Activated CD4-positive, alpha-beta memory T cell treated with anti-CD3 and anti-CD28 coated beads for 36 hours (primary cell): Measurements from ENCODE around the gene C2orf80. TPM values are rescaled to one million over a fixed set of nuclear protein-coding genes. Genes with fewer than 3 reads are reported as not detected.
"Not testable (repeated sequence)": the region's sequence is repeated elsewhere in the genome, so short reads cannot be mapped to it uniquely, and the experiment has no call there.

ENCODE experiments used
- CTCF ChIA-PET: fragments of 350-600 bp; sonication (Branson Sonifier 250); formaldehyde crosslinking; loops from one replicate; lab custom pipeline; 2021; ENCODE audit warnings: antibody characterized with exemption, inconsistent platforms; lab: Charles Lee
- POLR2A ChIA-PET: fragments of 350-600 bp; sonication (Branson Sonifier 250); formaldehyde crosslinking; loops from one replicate; lab custom pipeline; 2021; ENCODE audit warnings: antibody characterized with exemption; lab: Charles Lee
- DNase-seq: peaks from one replicate; pipeline ENCODE4 v3.0.0-alpha.2; 2020
- H3K27ac Mint-ChIP-seq: one replicate; pipeline ENCODE4 v1.8.0; 2021; ENCODE audit warnings: mixed read lengths
- H3K27me3 Mint-ChIP-seq: one replicate; pipeline ENCODE4 v1.8.0; 2021; ENCODE audit warnings: mixed read lengths
- H3K36me3 Mint-ChIP-seq: one replicate; pipeline ENCODE4 v1.8.0; 2021; ENCODE audit warnings: mixed read lengths
- H3K4me1 Mint-ChIP-seq: one replicate; pipeline ENCODE4 v1.8.0; 2021; ENCODE audit warnings: low read depth, mixed read lengths
- H3K4me3 Mint-ChIP-seq: one replicate; pipeline ENCODE4 v1.8.0; 2021; ENCODE audit warnings: mild to moderate bottlenecking, mixed read lengths
- H3K9me3 Mint-ChIP-seq: one replicate; pipeline ENCODE4 v1.8.0; 2021; ENCODE audit warnings: mixed read lengths
- intact Hi-C: fragments of 100-400 bp; cut with micrococcal nuclease; formaldehyde crosslinking; loops from one replicate; pipeline ENCODE4 v1.15.1; 2023
- total RNA-seq, 2 experiments: library from RNA; stranded (reverse); gene quantifications; one replicate each; pipeline ENCODE4 v1.2.3, GENCODE V29; 2021

The C2orf80 gene
- total RNA-seq, 2 experiments from 2014 or later: not detected

GRCh38 chr2:208128136-208128535, 61.7 kb downstream of the C2orf80 start:
- DNase-seq: no peak
- CTCF ChIA-PET: no interaction called here
- no peaks in the 10 kb centered on the region for H3K9me3 Mint-ChIP-seq
- H3K27ac Mint-ChIP-seq: no peak overlapping the region
- POLR2A ChIA-PET: no interaction called here
- no peaks in the 10 kb centered on the region for H3K36me3 Mint-ChIP-seq
- intact Hi-C loops: no loop called here
- H3K27me3 Mint-ChIP-seq: peaks cover 23% of the 10 kb centered on the region
- H3K4me1 Mint-ChIP-seq: peaks cover 6% of the 10 kb centered on the region
- H3K4me3 Mint-ChIP-seq: no peak overlapping the region

- H3K4me1 Mint-ChIP-seq: peaks cover 6% of the 10 kb centered on the region
- peaks cover 22% of the 10 kb centered on the region for H3K27me3 Mint-ChIP-seq
- intact Hi-C loops: no loop called here
- no peak overlapping the region for H3K27ac Mint-ChIP-seq
- DNase-seq: no peak
- no peak overlapping the region for H3K4me3 Mint-ChIP-seq
- H3K9me3 Mint-ChIP-seq: no peaks in the 10 kb centered on the region
- H3K36me3 Mint-ChIP-seq: no peaks in the 10 kb centered on the region
- ChIA-PET CTCF (no interaction called here), POLR2A (no interaction called here)
Measured at GRCh38 chr2:208127090-208127489, 62.7 kb downstream of the C2orf80 start.

GRCh38 chr2:208125251-208125650, 64.6 kb downstream of the C2orf80 start:
- no peaks in the 10 kb centered on the region for H3K36me3 Mint-ChIP-seq
- CTCF ChIA-PET: no interaction called here

GRCh38 chr2:208124013-208124715, 65.7 kb downstream of the C2orf80 start, which contains the start of gene CRYGD:
TSS of gene CRYGD (minus strand) at chr2:208124524. CDS start at chr2:208124473, 51 bp downstream.
- DNase-seq, intact Hi-C loops, CTCF ChIA-PET, H3K4me1 Mint-ChIP-seq, H3K36me3 Mint-ChIP-seq, POLR2A ChIA-PET, H3K4me3 Mint-ChIP-seq, H3K27ac Mint-ChIP-seq, H3K9me3 Mint-ChIP-seq: not testable (repeated sequence)
- peaks cover 25% of the 10 kb centered on the region for H3K27me3 Mint-ChIP-seq

More at GRCh38 chr2:208125251-208125650, 64.6 kb downstream of the C2orf80 start:
- H3K4me3 Mint-ChIP-seq: no peak overlapping the region
- no peak overlapping the region for H3K27ac Mint-ChIP-seq
- POLR2A ChIA-PET: no interaction called here
- no peaks in the 10 kb centered on the region for H3K9me3 Mint-ChIP-seq
- intact Hi-C loops: no loop called here
- peaks cover 6% of the 10 kb centered on the region for H3K4me1 Mint-ChIP-seq
- no peak for DNase-seq
- H3K27me3 Mint-ChIP-seq: peaks cover 25% of the 10 kb centered on the region

GRCh38 chr2:208122248-208122647, 67.6 kb downstream of the C2orf80 start:
- no peaks in the 10 kb centered on the region for H3K9me3 Mint-ChIP-seq
- no peak overlapping the region for H3K27ac Mint-ChIP-seq
- no peak overlapping the region for H3K4me3 Mint-ChIP-seq
- H3K4me1 Mint-ChIP-seq: peaks cover 6% of the 10 kb centered on the region
- peaks cover 22% of the 10 kb centered on the region for H3K27me3 Mint-ChIP-seq
- ChIA-PET POLR2A (no interaction called here), CTCF (no interaction called here)
- intact Hi-C loops: no loop called here
- DNase-seq: no peak
- H3K36me3 Mint-ChIP-seq: no peaks in the 10 kb centered on the region

- no peak for DNase-seq
- H3K4me1 Mint-ChIP-seq: peaks cover 1% of the 10 kb centered on the region
- peaks cover 6% of the 10 kb centered on the region for H3K27me3 Mint-ChIP-seq
- H3K9me3 Mint-ChIP-seq: no peaks in the 10 kb centered on the region
- intact Hi-C loops: no loop called here
- H3K27ac Mint-ChIP-seq: no peak overlapping the region
- H3K36me3 Mint-ChIP-seq: no peaks in the 10 kb centered on the region
- CTCF ChIA-PET: no interaction called here
- POLR2A ChIA-PET: no interaction called here
- no peak overlapping the region for H3K4me3 Mint-ChIP-seq
Measured at GRCh38 chr2:208118918-208119317, 70.9 kb downstream of the C2orf80 start.

- H3K4me1 Mint-ChIP-seq, H3K27me3 Mint-ChIP-seq, H3K9me3 Mint-ChIP-seq, intact Hi-C loops, H3K36me3 Mint-ChIP-seq, DNase-seq, CTCF ChIA-PET, H3K4me3 Mint-ChIP-seq, POLR2A ChIA-PET, H3K27ac Mint-ChIP-seq: not testable (repeated sequence)
Measured at GRCh38 chr2:208117390-208117789, 72.4 kb downstream of the C2orf80 start.

Other genes starting within 250 kb of the C2orf80 start
- 1 to 10 TPM; 4.5 to 5.5 TPM for gene PLEKHM3, start 164.5 kb downstream of the C2orf80 start, total RNA-seq
- not detected for gene CRYGD, start 65.5 kb downstream of the C2orf80 start, total RNA-seq
- gene CRYGC, start 60.2 kb downstream of the C2orf80 start, total RNA-seq: not detected
- not detected for gene CRYGB, start 43.9 kb downstream of the C2orf80 start, total RNA-seq
- not detected for gene CRYGA, start 26.4 kb downstream of the C2orf80 start, total RNA-seq
- gene IDH1, start 65.0 kb upstream of the C2orf80 start, total RNA-seq: 10 to 100 TPM; 30.9 to 32.9 TPM
- gene PIKFYVE, start 76.2 kb upstream of the C2orf80 start, total RNA-seq: 10 to 100 TPM; 22.4 to 23.7 TPM
- under 1 TPM in 1 of 2 experiments, not detected in 1; 0.10 TPM for gene PTH2R, start 216.8 kb upstream of the C2orf80 start, total RNA-seq